Tibial nerve (tissue), 4 donors: Measurements from ENCODE around the gene NPW.

ENCODE experiments used
- EP300 ChIP-seq, 2 donors: sonication (generic); formaldehyde crosslinking; IDR thresholded peaks; one replicate each; pipeline ENCODE4 v1.6.1; 2017; ENCODE audit warnings: antibody characterized with exemption in 2 of 2, mild to moderate bottlenecking in 1 of 2
- POLR2A ChIP-seq, 2 donors: fragments of 450-650 bp; IDR thresholded peaks; one replicate each; pipeline ENCODE4 v1.6.1; 2017; ENCODE audit warnings: antibody characterized with exemption in 2 of 2, mild to moderate bottlenecking in 2 of 2, moderate library complexity in 2 of 2
- TF ChIP-seq, protein P1 (sequence below), 5 experiments: fragments of 200-600 bp in 3 of 5; fragments of 450-650 bp in 2 of 5; sonication (generic) in 3 of 5; IDR thresholded peaks; one replicate each; pipeline ENCODE4 v1.5.1; 2016 to 2019; ENCODE audit warnings: antibody characterized with exemption in 5 of 5, mild to moderate bottlenecking in 3 of 5, moderate library complexity in 2 of 5

DNA sequence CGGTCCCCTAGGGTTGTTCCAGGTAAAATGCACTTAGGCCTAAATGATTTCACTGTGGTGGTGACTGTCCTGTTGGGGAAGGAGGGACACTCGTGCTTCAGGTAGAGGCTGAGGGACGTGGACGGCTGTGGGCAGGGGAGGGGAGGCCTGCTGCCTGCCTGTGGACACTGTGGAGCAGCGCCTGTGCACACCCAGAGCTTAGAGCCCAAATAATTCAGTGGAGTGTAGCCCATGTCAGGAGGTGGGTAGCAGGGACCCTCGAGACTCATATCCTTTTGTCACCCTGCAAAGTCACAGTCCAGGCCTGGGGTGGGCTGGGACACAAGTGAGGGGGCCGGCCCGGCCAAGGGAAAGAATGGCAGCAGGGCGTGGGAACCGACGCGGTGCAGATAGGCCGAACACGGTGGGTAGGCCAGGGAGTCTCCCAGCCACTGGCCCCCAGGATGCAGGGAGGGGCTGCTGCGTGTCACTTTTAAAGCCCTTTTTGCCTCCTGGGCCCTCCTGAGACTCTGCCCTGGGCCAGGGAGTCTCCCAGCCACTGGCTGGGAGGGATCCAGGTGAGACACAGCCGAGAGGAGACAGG, 6.4 kb downstream of the NPW start:
- TF ChIP-seq, protein P1, sequence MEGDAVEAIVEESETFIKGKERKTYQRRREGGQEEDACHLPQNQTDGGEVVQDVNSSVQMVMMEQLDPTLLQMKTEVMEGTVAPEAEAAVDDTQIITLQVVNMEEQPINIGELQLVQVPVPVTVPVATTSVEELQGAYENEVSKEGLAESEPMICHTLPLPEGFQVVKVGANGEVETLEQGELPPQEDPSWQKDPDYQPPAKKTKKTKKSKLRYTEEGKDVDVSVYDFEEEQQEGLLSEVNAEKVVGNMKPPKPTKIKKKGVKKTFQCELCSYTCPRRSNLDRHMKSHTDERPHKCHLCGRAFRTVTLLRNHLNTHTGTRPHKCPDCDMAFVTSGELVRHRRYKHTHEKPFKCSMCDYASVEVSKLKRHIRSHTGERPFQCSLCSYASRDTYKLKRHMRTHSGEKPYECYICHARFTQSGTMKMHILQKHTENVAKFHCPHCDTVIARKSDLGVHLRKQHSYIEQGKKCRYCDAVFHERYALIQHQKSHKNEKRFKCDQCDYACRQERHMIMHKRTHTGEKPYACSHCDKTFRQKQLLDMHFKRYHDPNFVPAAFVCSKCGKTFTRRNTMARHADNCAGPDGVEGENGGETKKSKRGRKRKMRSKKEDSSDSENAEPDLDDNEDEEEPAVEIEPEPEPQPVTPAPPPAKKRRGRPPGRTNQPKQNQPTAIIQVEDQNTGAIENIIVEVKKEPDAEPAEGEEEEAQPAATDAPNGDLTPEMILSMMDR (IDR thresholded peaks at IDR 0.05) = no peak
- TF ChIP-seq POLR2A (IDR thresholded peaks at IDR 0.05) (no peak), EP300 (IDR thresholded peaks at IDR 0.05) (no peak)
